ENCODE measurements around the gene SLC15A4.
"Not testable (repeated sequence)": the region's sequence is repeated elsewhere in the genome, so short reads cannot be mapped to it uniquely, and the experiment has no call there.

Gene SLC15A4

DNA sequence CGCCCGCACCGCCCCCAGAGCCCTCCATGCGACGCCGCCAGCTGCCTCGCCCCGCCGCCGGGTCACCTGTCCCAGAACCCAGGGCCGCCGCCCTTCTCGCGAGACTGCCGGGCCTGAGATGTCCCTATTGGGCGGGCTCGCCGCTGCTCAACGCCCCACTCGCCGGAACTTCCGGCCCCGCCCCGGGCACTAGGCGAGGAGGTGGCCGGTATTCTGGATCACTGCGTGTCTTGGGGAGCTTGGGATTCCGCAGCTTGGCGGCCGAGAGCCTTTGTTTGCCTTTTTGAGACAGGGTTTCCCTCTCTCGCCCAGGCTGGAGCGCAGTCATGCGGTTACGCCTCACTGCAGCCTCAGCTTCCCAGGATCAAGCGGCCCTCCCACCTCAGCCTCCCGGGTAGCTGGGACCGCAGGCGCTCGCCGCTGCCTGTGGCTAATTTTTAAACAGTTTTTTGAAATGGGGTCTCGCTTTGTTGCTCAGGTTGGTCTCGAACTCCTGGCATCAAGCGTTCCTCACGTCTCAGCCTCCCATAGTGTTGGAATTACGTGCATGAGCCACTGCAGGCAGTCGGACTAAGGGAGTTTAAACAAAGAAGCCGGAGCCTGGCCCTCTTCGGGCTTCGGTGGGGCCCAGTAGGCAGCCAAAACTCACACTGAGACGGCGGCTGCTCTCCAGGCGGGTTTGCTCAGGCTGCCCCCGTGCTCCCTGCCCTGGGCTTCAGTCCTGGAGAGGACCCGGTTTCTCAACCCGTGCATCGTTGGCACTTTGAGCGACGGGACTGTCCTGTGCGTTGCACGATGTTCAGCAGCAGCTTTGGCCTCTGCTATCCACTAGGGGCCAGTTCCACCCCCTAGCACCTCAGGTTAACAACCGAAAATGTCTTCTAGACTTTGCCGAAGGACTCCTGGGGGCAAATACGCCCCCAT, at the start of gene SLC15A4:
SLC15A4 (minus strand) TSS at position 43 of the 924 bp plus-strand sequence; CDS start at position 28, 15 bp downstream.
- FAIRE-seq (peak; percentile 29), DNase-seq (ENCODE audit: low spot score) (peak; percentile 84)

DNA sequence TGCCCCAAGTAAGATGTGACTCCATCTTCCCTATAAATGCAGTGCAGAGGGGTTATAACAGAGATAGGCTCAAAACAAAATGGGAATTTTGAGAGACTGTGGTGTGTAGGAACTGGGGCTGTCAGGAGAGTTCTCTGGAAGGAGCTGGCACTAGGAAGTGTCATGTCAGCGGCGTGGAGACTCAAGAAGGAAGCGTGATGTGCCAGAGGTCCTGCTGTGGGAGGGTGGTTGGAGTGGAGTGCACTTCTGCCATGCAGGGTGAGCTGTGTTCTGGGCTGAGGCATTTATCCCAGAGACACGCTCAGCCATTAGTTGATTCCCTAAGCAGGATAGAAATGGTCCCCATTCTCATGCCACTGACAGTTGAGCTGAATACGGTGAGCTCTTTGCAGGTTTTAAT, 48.5 kb upstream of the SLC15A4 start:
- no peak for FAIRE-seq
- DNase-seq (ENCODE audit: low spot score), result no peak

DNA sequence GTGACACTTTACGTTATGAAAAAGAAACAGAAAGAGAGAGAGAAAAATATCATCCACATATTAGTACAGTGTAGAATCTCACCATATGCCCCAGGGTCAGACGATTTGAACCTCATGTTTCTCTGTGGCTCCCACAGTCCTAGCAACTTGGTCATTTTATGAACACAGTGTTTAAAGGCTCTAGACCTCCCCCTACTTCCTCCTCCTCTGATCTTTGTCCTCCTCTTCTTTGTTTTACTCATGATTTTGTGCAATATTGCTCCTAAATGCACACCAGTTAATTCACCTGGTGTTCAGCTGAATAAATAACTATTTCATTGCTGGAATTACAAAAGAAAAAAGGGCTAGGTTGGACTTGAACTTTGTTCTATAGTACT, 47.7 kb upstream of the SLC15A4 start:
- no peak for DNase-seq (ENCODE audit: low spot score)
- FAIRE-seq, result no peak

- DNase-seq (ENCODE audit: low spot score), result no peak
- no peak for FAIRE-seq
Measured at GRCh38 chr12:128867466-128867865, 43.7 kb upstream of the SLC15A4 start.

DNA sequence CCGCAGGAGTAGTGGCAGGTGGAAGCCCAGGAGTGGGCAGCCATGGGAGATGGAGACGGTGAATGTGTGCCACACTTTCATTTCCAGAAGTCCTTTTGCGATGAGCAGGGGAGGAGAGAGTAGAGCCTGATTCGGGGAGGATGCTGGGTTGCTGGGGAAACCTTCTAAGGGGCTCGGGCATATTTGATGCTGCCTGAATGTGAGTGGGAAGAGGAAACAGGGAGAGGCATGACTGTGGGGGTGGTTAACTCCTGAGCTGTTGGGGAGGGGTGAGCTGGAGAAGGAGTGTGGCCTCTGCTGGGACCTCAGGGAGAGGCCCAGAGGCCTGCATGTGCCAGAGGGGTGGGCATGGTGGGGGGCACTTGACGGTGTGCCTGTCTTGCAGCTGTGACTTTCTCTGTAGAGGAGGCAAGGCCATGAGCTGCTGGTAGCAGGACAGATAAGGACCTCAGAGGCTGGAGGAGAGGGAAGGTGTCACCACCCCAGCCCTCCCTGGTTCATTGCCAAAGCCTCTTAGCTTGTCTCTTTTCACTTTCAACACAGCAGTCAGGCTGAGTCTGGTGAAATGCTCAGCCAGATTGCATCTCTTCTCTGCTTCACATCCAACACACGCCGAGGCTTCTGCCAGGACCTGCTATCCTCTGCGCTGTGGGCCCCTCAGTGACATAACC, 40.9 kb upstream of the SLC15A4 start:
- DNase-seq (ENCODE audit: low spot score) (no peak), FAIRE-seq (no peak)

GRCh38 chr12:128863957-128864356, 40.2 kb upstream of the SLC15A4 start:
- no peak for DNase-seq (ENCODE audit: low spot score)
- FAIRE-seq, result no peak

GRCh38 chr12:128861226-128862016, 37.7 kb upstream of the SLC15A4 start:
- FAIRE-seq (no peak), DNase-seq (ENCODE audit: low spot score) (no peak)

DNA sequence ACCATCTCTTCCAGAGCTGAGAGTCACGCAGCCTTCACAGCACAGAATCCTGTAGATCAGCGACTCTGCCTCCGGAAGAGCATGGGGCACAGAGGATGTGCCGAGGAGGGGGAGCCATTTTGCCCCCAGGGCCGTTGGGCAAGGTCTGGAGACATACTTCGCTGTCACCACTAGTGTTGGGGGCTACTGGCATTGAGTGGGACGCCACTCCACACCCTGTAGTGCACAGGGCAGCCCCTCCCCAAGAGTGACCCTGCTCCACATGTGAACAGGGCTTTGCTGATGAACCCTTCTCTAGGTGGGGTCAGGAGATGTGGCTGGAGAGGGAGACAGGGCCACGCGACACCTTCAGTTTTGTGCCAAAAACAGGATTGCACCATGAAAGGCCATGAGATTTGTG, 35.6 kb upstream of the SLC15A4 start:
- no peak for FAIRE-seq

GRCh38 chr12:128857133-128857763, 33.5 kb upstream of the SLC15A4 start:
- FAIRE-seq, result no peak
- DNase-seq (ENCODE audit: low spot score), result no peak

More for the DNA sequence above, 35.6 kb upstream of the SLC15A4 start:
- DNase-seq (ENCODE audit: low spot score), result no peak

DNA sequence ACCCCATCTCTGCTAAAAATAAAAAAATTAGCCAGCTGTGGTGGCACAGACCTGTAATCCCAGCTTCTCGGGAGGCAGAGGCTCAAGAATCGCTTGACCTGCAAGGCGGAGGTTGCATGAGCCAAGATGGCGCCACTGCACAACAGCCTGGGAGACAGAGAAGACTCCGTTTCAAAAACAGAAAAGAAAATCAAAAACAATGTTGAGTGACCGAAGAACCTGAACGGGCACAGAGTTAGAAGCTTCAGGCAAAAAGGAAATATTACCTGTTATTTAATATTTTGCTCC, 33.0 kb upstream of the SLC15A4 start:
- no peak for DNase-seq (ENCODE audit: low spot score)
- no peak for FAIRE-seq

- no peak for FAIRE-seq
- DNase-seq (ENCODE audit: low spot score), result no peak
Measured at GRCh38 chr12:128856035-128856790, 32.5 kb upstream of the SLC15A4 start.

- DNase-seq (ENCODE audit: low spot score) (no peak), FAIRE-seq (no peak)
Measured at GRCh38 chr12:128853600-128854197, 29.9 kb upstream of the SLC15A4 start.

GRCh38 chr12:128852885-128853599, 29.3 kb upstream of the SLC15A4 start, which contains the start of gene GLT1D1:
Gene GLT1D1, plus strand, starts transcription at chr12:128853478. Its CDS starts 104 bp downstream, at chr12:128853582.
- FAIRE-seq (no peak), DNase-seq (ENCODE audit: low spot score) (no peak)

GRCh38 chr12:128852026-128852698, 28.4 kb upstream of the SLC15A4 start:
- FAIRE-seq (no peak), DNase-seq (ENCODE audit: low spot score) (no peak)

DNA sequence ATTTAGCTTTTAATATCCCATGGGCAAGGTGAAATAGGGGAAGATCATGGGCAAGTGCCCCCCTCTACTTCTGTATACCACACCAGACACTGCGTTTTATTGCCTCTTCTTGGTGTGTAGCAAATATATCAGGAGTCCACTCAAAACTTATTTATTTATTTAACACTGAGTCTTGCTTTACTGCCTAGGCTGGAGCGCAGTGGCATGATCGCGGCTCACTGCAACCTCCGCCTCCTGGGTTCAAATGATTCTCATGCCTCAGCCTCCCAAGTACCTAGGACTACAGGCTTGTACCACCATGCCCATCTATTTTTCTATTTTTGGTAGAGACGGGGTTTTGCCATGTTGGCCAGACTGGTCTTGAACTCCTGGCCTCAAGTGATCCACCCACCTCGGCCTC, 27.7 kb upstream of the SLC15A4 start:
- FAIRE-seq, result not testable (repeated sequence)

GRCh38 chr12:128850400-128850799, 26.6 kb upstream of the SLC15A4 start:
- no peak for FAIRE-seq
- no peak for DNase-seq (ENCODE audit: low spot score)

More for the DNA sequence above, 27.7 kb upstream of the SLC15A4 start:
- DNase-seq (ENCODE audit: low spot score), result not testable (repeated sequence)

- not testable (repeated sequence) for DNase-seq (ENCODE audit: low spot score); FAIRE-seq
Measured at GRCh38 chr12:128849806-128850205, 26.0 kb upstream of the SLC15A4 start.

DNA sequence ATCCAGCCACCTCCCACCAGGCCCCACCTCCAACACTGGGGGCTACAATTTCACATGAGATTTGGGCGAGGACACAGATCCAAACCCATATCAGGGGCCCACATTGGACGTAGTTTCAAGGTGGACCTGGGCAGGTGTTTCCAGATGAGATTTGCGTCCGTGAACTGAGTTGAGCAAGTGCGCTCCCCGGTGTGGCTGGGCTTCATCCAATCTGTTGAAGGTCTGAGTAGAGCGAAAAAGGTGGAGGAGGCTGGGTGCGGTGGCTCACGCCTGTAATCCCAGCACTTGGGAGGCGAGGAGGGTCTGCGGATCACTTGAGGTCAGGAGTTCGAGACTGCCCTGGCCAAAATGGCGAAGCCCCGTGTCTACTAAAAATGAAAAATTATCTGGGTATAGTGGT, 24.6 kb upstream of the SLC15A4 start:
- FAIRE-seq, result no peak
- DNase-seq (ENCODE audit: low spot score), result no peak

- not testable (repeated sequence) for DNase-seq (ENCODE audit: low spot score); FAIRE-seq
Measured at GRCh38 chr12:128846671-128847070, 22.9 kb upstream of the SLC15A4 start.
